K562 (cell line): Measurements from ENCODE around the gene WASF3.

ENCODE experiments used
- CTCF ChIP-seq, 3 experiments: IDR thresholded peaks in 2 of 3; conservative IDR thresholded peaks in 1 of 3; 2 replicates each; pipeline ENCODE4 v1.5.1; 2011 to 2012; ENCODE audit warnings: low read length in 3 of 3, mild to moderate bottlenecking in 3 of 3, control low read depth in 2 of 3, improper control_type of control experiment in 1 of 3, inconsistent platforms in 1 of 3, low read depth in 1 of 3, mixed read lengths in 1 of 3, moderate library complexity in 1 of 3; ENCODE audit not compliant: insufficient read depth in 2 of 3
- TRIM24 ChIP-seq, 2 experiments: fragments of 450-650 bp; IDR thresholded peaks; 2 replicates each; pipeline ENCODE4 v1.6.1; 2016

DNA sequence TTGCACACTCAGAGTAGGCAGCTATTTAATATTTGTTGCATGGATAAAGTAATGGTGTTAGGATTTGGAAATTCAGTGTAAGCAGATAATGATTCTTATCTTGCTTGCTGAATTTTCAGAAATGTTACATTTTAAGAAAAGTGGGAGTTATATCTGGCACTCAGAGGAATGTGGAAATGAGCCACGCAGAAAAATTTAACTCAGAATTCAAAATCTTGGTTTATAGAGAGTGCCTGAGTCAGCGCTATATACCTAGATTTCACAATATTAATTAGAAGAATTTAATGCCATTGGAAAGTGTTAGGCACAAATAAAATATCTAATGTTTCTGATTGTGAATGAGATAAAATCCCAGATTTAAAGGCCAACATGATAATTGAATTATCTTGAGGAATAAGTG lies 106.8 kb downstream of the WASF3 start:
- TF ChIP-seq CTCF (IDR thresholded peaks at IDR 0.05 in 2 of 3, conservative IDR thresholded peaks at IDR 0.05 in 1 of 3; ENCODE audit: insufficient read depth in 2 of 3, low read depth in 1 of 3, low read length in 3 of 3) (no peak), TRIM24 (IDR thresholded peaks at IDR 0.05) (no peak)
